HFF-Myc (cell line): Measurements from ENCODE around the gene TOX4.

Experiments used
- DNase-seq: peaks from one replicate; pipeline ENCODE4 v3.0.0-alpha.2; 2011; ENCODE audit warnings: low read depth; ENCODE audit errors: extremely low read depth
- H3K4me3 ChIP-seq: replicated peaks from 2 replicates; pipeline ENCODE4 v1.5.1; 2011; ENCODE audit warnings: low read depth, mild to moderate bottlenecking, control low read depth, low read length
- TF ChIP-seq, protein P1 (sequence below): IDR thresholded peaks from 2 replicates; pipeline ENCODE4 v1.5.1; 2012; ENCODE audit warnings: mild to moderate bottlenecking, low read depth, low read length, control low read depth; ENCODE audit errors: missing control alignments

TOX4 gene

DNA sequence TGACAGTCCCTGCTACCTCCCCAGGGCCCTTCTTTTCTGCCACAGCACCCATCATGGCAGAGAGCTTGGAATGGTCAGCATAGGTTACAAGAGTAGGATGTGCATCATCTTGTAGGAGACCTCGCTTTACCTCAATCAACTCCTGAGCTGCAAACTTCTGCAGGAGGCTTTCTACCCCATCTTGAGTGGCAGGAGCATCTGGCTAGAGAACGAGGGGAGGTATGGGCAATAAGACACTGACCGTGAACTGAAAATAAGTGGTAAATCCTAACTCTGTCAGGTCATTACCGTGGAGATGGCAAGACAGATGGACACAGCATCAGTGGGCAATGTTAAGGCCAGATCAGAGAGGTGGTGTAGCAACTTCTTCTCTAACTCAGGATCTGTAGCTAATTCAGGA lies 26.4 kb downstream of the TOX4 start:
- TF ChIP-seq, protein P1, sequence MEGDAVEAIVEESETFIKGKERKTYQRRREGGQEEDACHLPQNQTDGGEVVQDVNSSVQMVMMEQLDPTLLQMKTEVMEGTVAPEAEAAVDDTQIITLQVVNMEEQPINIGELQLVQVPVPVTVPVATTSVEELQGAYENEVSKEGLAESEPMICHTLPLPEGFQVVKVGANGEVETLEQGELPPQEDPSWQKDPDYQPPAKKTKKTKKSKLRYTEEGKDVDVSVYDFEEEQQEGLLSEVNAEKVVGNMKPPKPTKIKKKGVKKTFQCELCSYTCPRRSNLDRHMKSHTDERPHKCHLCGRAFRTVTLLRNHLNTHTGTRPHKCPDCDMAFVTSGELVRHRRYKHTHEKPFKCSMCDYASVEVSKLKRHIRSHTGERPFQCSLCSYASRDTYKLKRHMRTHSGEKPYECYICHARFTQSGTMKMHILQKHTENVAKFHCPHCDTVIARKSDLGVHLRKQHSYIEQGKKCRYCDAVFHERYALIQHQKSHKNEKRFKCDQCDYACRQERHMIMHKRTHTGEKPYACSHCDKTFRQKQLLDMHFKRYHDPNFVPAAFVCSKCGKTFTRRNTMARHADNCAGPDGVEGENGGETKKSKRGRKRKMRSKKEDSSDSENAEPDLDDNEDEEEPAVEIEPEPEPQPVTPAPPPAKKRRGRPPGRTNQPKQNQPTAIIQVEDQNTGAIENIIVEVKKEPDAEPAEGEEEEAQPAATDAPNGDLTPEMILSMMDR: no peak
- H3K4me3 ChIP-seq: no peak overlapping the region
- DNase-seq: no peak

DNA sequence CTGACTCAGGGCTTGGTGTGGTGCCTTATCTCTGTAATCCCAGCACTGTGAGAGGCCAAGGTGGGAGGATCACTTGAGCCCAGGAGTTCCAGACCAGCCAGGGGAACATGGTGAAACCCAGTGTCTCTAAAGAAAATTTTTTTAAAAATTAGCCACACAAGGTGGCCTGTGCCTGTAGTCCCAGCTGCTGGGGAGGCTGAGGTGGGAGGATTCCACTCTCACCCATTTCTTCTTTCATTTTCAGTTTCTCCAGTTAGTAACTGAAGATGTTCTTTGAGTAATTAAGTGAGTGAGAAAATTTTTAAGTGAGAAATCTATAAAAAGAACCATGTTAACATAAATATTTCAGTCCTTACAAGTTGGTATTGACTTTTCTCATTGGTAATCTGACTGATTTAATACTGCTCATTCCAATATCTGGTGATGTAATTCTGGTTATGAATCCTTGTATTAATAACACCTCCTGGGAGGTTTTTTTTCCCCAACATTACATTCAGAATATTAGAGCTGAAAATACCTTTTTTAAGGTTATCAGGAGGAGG lies 28.1 kb downstream of the TOX4 start:
- DNase-seq: no peak
- TF ChIP-seq, protein P1: no peak
- H3K4me3 ChIP-seq: no peak overlapping the region

DNA sequence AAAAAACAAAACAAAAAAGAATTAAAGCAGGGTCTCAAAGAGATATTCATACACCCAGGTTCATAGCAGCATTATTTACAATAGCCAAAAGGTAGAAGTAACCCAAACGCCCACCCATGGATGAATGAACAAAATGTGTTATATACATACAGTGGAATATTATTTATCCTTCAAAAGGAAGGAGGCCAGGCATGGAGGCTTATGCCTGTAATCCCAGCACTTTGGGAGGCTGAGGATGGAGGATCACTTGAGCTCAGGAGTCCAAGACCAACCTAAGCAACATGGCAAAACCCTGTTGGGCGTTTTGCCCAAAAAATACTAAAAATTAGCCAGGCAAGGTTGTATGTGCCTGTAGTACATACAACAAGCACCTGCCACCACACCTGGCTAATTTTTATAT lies 29.6 kb downstream of the TOX4 start:
- TF ChIP-seq, protein P1: no peak
- DNase-seq: no peak
- H3K4me3 ChIP-seq: no peak overlapping the region

DNA sequence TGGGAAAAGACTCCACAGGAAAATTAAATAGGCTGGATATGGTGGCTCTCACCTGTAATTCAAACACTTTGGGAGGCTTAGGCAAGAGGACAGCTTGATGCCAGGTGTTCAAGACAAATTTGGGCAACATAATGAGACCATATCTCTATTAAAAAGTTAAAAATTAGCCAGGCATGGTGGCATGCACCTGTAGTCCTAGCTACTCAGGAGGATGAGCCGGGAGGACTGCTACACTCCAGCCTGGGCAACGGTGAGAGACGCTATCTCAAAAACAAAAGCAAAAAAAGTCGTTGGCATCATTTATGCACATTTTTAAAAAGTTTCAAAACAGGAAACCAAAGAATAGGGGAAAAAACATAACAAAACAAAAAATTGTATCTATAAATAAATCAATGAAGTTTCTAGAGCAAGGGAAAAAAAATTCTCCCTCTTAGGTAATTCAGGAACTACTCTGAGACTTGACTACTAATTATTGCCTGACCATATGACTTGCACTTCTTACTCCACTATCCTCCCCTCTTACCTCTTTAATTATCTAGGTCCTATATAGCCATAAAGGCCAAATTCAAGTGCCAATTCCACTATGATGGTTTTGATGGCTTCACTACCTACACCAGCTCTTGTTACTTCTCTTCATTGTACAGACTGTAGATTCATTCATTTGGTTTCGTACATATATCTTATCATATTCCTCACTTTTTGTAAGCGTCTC lies 32.6 kb downstream of the TOX4 start:
- no peak for DNase-seq
- peak overlapping the region; percentile 83 for H3K4me3 ChIP-seq
- TF ChIP-seq, protein P1: no peak

DNA sequence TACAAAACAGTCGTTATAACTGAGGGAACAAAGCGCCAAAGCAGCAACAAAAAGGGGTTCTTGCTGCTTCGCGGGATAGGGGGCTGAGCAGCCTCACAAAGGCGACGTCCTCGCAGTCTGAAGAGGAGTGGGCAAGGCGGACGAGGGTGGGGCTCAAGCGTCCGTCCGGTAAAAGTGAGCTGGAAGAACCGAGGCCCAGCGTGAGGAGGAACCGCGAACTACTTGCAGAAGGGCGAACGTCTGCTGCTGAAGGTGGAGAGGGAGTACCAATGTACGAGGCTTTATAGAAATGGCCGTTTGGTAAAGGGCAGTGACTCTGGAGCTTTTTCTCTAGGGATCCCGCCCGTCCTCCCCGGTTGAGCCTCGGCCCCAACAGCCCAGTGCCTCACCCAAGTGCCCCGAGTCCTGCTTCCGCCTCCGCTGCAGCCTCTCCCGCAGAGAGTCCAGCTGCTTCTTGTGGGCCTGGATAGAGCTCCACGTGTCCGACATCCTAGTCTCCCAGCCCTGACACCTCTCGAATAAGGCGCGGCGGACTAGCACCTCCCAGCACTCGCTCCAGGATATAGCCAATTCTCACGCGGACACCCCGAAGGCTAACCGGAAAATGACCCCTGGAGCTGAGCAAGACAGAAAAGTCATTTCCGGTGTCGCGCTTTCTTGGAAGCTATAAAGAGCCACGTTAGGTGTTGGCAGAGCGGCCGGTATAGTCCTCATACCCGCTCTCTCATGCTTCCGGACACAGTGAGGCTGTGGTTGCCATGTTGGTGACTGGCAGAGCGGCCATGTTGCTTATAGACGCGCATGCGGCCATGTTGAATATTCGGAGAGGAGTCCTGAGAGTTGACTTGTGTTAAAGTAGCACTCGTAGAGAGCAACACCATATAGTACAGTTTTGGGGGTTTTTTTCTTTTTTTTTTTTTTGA lies 34.0 kb downstream of the TOX4 start, which contains the start of gene METTL3:
Gene METTL3 (minus strand): TSS at position 606 of the 923 bp plus-strand sequence. CDS start 117 bp downstream, at position 489.
- peak; percentile 98 for DNase-seq
- peak within 1 kb of the TSS; percentile 83 for H3K4me3 ChIP-seq
- TF ChIP-seq, protein P1: no peak

DNA sequence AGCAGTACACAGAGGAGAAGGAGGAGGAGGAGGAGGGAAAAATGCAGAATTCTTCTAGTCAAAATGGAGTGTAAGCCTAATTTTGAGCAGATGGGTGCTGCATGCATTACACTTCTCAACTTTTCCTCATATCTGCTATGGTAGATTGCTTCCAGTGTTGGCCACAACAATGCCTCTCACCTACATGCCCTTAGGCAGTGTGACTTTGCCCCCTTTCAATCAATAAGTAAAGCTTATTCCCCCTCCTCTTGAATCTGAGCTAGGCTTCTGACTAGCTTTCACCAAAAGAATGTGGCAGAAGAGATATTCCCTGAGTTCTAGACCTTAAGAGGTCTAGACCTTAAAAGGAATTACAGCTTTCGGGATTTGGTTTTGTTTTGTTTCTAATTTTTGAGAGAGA lies 37.3 kb downstream of the TOX4 start:
- H3K4me3 ChIP-seq: no peak overlapping the region
- TF ChIP-seq, protein P1: no peak
- no peak for DNase-seq
